GM21360 (cell line): Measurements from ENCODE around the gene BAZ2B.

ENCODE experiments used
- ATAC-seq: cut with Tn5 transposase; IDR thresholded peaks from one replicate; pipeline ENCODE4 v1.9.1; 2021; ENCODE audit warnings: mild to moderate bottlenecking, moderate library complexity; ENCODE audit not compliant: unreplicated experiment

The BAZ2B gene

DNA sequence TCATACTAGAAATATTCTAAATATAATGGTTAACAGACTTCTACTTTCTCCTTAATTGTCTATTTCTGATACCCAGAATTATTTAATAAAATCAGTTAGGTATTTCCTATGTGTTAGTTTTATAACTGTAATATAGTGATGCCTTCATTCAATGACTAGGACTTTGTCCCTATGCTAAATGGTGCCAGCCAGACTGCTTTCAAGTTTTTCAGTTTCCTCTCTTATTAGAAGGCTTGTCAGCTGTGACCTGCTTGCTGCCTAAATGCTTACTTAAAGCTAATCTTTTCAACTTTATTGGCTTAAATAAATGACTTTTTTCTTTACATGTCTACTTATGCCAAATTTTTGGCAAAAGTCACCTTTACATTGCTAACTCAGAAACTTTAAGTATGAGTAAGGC is 30.7 kb downstream of the BAZ2B start:
- ATAC-seq, result no peak

DNA sequence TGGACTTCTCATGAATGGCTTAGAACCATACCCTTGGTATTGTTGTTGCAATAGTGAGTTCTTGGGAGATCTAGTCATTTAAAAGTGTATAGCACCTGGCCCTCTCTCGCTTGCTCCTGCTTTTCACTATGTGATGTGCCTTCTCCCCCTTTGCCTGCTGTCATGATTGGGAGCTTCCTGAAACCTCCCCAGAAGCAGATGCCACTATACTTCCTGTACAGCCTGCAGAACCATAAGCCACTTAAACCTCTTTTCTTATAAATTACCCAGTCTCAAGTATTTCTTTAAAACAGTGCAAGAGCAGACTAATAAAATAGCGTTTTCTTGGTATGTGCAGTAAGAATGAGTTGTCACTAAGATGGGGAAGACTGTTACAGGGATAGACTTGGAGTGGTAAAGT is 31.6 kb downstream of the BAZ2B start:
- ATAC-seq, result no peak

DNA sequence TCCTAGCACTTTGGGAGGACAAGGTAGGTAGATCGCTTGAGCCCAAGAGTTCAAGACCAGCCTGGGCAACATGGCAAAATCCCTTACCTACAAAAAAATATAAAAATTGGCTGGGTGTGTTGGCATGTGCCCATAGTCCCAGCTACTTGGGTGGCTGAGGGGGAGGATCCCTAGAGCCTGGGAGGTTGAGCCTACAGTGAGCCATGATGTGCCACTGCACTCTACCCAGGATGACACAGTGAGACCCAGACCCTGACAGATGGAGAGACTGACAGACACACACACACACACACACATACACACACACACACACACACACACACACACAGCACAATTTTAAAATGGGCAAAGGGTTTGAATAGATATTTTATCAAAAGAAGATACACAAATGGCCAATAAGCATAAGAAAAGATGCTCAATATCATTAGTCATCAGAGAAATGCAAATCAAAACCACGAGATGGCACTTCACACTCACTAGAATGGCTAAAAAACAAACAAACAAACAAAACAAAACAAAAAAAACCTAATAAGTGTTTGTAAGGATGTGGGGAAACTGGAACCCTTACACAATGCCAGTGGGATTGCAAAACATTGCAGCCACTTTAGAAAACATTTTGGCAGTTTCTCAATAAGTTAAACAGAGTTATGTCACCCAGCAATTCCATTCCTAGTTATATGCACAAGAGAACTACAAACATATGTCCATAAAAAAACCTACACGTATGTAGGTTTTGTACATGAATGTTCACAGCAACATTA is 42.3 kb downstream of the BAZ2B start:
- ATAC-seq, result no peak

DNA sequence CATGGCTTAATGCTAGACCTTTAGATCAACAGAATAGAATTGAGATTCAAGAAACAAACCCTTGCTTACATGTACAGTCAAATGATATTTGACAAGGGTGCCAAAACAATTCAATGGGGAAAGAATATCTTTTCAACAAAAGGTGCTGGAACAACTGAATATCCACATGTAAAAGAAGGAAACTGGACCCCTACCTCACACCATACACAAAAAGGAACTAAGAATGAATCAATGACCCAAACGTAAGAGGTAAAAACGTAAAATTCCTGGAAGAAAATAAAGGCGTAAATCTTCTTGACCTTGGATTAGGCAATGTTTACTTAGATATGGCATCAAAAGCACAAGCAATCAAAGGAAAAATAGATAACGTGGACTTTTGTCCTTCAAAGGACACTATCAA is 43.1 kb downstream of the BAZ2B start:
- ATAC-seq, result no peak

DNA sequence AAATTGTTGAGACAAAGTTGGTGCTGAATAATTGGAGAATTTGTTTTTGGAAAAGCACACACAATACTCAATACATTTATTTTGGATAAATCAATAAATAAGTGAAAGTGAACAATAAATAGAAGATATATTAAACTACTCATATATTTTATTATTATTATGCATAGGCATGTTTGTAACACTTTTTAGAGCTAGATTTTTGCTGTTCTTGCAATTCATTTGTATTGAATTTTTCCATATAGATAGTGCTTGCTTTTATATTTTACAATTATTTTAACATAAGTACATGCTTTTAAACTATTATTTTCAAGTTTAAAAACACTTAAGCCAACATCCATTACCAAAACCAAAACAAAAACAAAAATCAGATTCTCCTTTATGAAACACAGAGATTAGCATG is 43.9 kb downstream of the BAZ2B start:
- no peak for ATAC-seq

DNA sequence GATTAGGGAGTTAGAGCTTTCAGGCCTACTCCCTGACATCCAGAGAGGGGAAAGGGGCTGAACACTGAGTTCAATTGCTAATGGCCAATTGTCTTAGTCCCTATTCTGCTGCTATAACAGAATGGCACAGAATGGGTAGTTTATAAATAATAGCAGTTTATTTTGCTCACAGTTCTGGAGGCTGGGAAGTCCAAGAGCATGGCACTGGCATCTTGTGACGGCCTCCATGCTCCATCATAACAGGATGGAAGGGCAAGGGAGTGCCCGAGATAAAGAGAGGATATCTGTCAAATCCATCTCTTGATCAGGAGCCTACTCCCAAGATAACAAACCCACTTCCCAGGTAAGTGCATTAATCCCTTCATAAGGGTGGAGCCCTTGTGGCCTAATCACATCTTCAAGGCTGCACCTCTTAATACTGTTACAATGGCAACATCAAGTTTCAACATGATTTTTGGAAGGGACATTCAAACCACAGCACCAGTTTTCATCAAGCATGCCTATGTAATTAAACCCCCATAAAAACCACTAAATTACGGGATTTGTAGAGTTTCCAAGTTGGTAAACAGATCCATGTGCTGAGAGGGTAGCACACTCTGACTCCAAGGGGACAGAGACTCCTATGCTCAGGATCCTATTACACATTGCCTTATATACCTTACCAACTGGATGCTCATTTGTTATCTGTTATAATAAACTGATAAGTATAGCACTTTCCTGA is 44.6 kb downstream of the BAZ2B start:
- no peak for ATAC-seq

DNA sequence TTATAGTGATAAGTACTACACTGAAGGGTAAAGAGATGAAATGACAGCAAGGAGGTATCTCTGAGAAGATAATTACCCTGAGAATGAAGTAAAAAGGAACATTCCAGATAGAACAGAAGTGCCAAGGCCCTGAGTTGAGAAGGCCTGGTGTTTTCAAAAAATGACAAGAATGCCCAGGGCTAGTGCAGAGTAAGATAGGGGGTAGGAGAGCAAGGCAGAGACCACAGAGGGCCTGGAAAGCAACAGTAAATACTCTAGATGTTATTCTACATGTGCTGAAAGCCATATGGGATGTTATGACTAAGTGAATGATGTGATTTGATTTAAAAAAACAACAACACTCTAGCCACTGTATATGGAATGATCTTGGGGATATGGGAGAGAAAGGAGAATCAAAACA is 52.3 kb downstream of the BAZ2B start:
- ATAC-seq, result no peak

DNA sequence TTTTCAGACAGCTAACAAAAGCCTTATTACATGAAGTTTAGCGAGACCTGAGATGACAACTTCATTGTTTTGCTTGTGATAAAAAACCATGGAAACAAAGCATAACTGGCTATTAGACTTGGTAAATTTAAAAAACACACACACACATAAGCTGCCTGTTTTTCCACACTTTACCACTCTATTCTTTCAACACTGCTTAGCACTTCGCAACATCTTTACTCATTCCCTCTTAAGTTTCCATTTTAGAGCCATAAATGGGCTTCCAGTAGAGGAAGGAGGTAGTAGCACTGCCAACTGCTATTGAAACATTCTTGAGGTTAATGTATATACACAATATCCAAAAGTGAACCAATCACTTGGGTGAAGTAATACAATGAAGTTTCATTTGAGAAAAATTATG is 54.1 kb downstream of the BAZ2B start:
- no peak for ATAC-seq

DNA sequence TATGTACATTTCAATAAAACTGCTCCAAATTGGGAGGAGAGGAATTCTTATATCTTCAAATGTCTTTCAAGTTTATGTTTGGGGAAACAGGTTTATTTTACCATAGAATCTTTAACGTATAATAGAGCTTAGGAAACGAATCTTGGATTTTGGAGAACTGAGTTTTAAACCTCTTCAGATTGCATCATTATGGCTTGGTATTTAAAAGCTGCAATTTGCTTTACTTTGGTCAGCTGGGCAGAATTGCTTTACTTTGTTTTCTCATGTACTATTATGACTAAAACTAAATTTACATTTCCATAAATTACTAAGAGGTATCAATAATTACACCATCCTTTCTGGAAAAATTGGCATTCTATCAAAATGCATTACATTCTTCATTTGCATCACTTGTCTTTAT is 54.6 kb downstream of the BAZ2B start:
- no peak for ATAC-seq

DNA sequence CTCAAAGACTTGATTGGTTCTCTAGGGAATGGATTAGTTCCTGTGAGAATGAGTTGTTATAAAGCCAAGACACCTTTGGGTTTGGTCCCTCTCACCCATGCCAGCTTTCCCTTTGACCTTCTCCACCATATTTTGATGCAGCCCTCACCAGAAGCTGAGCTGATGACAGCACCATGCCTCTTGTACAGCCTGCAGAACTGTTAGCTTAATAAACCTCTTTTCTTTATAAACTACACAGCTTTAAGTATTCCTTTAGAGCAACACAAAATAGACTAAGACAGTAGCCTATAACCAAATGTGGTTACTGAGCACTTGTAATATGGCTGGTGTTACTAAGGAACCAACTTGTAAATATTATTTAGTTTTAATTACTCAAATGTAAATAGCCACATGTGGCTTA is 55.1 kb downstream of the BAZ2B start:
- ATAC-seq, result no peak

DNA sequence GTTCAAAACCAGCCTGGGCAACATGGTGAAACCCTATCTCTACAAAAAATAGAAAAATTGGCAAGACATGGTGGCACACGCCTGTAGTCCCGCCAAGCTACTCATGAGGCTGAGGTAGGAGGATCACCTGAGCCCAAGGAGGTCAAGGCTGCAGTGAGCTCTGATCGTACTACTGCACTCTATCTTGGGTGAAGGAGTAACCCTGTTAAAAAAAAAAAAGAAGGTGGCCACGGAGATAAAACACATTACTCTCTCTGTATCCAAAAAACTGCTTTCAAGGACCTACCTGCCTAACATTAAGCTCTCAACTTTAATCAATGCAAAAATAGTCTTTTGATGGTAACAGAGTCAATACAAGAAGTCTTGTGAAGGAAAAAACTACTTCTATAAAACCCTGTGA is 57.3 kb downstream of the BAZ2B start:
- ATAC-seq, result no peak

DNA sequence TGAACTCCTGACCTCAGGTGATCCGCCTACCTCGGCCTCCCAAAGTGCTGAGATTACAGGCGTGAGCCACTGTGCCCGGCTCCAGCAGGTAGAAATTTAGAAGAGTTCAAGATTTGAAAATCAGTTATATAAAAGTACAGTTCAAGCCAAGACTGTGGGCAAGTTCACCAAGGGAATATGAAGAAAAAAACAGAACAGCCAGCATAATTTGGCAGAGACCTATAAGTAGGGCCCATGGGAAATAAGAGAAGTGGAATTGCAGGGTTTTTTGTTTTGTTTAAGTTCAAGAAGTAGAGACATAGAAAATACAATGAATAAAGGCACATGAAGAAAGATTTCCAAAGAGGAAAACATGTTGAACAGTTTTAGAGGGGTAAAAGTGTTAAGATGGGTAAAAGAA is 57.9 kb downstream of the BAZ2B start:
- no peak for ATAC-seq

DNA sequence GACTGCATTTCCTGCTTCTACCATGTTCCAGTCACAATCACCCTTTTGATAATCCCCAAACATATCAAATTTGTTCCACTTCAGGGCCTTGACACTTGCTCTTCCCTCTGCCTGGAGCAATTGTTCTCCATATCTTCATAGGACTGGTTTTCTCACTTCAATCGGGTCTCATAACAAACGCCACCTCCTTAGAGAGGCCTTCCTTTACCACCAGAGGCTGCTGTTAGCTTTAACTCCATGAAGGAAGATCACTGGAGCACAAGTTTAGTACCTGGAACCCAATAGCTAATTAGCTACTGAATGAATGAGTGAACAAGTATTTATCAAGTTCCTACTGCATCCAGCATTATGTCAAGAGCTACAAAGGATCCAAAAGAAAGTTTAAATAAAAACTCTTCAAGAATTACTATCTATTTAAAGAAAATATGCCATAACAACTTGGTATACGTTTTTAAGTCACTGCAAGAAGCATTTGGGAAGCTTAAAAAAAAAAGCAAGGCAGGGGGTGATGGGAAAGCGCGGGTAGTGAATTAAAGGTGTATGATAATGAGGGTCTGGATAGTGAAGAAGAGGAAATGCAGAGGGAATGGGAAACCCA is 58.8 kb downstream of the BAZ2B start:
- ATAC-seq, result no peak

DNA sequence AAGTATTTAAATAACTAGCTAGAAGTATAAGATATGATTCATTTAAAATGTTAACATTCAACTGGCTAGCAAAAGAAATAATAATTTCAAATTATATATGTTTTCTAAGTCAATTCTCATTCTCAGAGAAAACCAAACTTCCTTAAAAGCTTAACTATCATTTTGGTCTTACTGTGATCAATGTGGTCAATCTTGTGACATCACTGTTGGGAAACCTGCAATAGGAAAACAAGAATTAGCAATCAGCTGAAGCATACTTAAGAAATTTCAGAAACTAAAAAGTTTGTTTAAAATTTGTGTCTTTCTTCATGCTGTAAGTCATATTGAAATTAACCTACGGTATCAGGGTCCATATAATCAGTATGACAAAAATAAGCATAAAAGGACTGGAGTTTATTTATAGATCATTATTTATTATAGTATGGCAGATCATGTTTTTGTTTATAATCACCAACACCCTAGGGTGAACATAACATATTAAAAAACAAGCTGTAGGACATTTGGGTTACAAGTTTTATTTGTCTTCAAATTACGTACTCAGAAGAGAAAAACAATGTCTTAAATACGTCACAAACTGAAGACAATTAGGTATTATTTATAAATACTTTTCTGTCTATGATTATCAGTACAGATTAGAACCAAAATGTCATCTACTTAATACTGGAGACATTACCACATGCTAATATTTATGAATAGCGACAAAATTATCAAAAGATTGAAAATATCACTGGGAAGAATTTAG is 60.5 kb downstream of the BAZ2B start:
- no peak for ATAC-seq

DNA sequence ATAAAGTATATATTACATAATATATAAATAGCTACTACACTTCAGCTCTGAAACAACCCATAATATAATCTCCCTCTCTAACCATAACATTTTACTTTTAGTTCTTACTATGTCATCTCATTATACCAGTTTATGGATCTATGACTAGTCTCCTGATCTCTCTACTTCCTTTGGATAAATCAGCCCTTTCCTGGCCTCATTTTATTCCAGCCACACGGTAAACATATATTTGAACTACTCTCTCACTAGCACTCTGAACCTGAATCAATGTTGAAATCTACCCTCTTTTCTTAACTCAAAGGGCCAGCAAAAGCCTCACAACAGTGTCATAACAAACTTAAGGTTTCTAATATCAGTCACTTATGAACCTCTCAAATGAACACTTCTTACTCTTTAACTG is 62.6 kb downstream of the BAZ2B start:
- ATAC-seq, result no peak

DNA sequence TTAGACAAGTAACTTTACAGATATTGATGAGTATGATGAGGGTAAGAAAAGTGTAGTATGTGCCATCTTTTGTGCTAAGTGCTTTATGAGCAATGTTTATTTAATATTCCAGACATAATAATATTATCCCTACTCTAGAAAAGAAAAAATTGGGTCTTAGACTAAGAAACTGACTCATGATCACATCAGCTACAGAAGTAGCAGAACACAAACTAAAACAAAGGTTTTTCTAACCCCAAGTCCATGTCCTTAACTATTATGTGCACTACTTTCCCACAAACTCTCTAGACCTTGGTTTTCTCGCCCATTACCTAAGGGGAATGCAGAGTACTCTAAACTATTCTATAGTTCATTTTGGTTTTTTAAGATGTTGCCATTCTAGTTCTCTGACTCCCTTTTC is 64.5 kb downstream of the BAZ2B start:
- ATAC-seq, result no peak

DNA sequence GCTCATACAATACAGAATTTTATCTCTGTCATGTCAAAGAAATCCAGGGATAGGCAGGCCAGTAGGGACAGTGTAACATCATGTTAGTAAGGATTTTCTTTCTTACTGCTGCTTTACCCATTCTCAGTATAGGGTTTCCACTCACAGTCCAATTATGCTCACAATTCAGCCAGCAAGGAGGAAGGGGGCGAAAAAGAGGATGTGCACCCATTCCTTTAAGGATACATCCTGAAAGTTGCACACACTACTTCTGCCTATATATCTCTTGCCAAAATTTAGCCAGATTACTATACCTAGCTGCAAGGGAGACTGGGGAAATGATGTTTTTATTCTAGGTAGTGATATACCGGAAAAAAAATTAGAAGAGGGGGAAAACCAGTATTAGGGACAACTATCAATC is 66.1 kb downstream of the BAZ2B start:
- ATAC-seq, result no peak

DNA sequence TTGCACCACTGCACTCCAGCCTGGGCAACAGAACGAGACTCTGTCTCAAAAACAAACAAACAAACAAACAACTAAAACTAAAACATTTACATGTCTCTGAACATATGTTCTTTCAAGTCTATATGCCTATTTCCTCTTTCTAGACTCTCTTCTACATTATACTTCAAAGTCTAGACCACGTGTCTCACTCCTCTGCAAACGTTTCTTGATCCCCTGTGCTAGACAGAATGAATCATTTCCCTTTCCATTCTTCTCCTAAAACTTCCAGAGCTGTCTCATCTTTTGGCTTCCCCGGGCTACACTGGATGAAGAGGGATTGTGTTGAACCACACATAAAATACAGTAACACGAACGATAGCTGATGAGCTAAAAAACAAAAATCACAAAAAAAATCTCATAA is 67.1 kb downstream of the BAZ2B start:
- no peak for ATAC-seq

DNA sequence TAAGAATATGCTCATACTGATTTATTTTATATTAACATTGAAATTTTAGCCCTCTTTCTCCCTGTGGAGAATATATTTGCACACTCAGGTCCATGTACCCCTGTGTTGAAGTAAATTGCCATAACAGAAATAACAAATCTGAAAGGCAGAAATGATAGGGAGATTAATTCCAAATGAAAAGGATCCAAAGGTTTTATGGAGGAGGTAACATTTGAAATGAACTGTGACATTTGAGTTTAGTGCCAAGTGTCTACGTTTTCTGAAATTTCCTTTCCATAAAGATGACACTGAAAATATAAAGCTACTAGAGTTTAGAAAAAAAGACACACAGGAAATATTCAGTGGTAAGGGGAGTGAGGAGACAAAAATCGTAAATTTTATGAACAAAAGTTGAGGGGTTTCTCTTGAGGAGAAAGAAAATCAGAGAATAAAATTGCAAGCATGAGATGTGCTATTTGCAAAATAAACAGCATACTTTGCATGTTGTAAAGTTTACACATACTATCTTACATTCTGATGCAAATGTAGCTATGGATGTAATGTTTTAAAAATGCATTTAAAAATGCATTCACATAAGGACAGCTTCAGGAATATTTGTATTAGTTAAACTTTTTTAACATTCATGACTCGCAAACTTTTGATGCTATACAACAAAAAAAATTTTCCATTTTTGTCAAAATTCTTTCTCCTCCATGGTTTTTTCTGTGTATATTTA is 69.5 kb downstream of the BAZ2B start:
- ATAC-seq, result no peak

DNA sequence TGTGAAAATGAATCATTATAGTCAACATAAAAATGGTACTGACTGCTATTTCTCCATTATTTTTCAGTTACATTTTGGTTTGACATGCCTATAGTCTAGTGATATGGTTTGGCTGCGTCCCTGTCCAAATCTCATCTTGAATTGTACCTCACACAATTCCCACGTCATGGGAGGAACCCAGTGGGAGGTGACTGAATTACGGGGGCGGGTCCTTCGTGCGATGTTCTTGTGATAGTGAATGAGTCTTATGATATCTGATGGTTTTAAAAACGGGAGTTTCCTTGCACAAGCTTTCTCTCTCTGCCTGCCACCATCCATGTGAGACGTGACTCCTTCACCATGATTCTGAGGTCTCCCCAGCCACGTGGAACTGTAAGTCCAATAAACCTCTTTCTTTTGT is 70.3 kb downstream of the BAZ2B start:
- no peak for ATAC-seq

DNA sequence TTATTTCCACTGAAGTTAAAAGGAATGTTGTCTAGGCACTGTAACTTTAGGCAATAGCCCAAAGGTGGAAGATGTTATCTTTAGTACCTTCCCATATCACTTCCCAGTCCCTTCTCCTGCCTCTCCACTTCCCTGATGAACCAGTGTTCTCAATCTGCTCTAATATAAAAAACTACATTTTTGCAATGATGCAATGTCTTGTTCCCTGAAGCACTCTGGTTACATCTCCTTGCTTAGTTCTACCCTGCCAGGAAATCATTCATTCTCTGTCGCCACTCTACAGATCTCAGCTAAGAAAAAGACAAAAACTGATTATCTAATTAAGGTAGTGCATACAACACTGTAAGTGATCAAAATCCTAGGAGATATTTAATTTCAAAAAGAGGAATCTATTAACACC is 71.3 kb downstream of the BAZ2B start:
- no peak for ATAC-seq
